ENCODE data around the gene ARHGAP4.

The ARHGAP4 gene

GRCh38 chrX:153924149-153924861 is 1.8 kb downstream of the ARHGAP4 start:
- peak; percentile 61 for DNase-seq

GRCh38 chrX:153922932-153923857 is 2.9 kb downstream of the ARHGAP4 start:
- no peak for DNase-seq

- no peak for DNase-seq
These were observed 4.3 kb downstream of the ARHGAP4 start for GRCh38 chrX:153921511-153922446.

- no peak for DNase-seq
These were observed 5.0 kb downstream of the ARHGAP4 start for GRCh38 chrX:153921070-153921469.

- no peak for DNase-seq
These were observed 5.5 kb downstream of the ARHGAP4 start for GRCh38 chrX:153920546-153920945.

- DNase-seq: no peak
These were observed 6.8 kb downstream of the ARHGAP4 start for GRCh38 chrX:153919281-153919680.

GRCh38 chrX:153917869-153918268 is 8.2 kb downstream of the ARHGAP4 start:
- no peak for DNase-seq

- no peak for DNase-seq
These were observed 12.4 kb downstream of the ARHGAP4 start for GRCh38 chrX:153913701-153914100.

GRCh38 chrX:153913211-153913610 is 12.9 kb downstream of the ARHGAP4 start:
- no peak for DNase-seq

GRCh38 chrX:153911798-153912197 is 14.3 kb downstream of the ARHGAP4 start:
- no peak for DNase-seq

GRCh38 chrX:153910446-153910845 is 15.6 kb downstream of the ARHGAP4 start:
- no peak for DNase-seq

GRCh38 chrX:153909980-153910360 is 16.1 kb downstream of the ARHGAP4 start:
- no peak for DNase-seq

GRCh38 chrX:153909024-153909979 is 16.8 kb downstream of the ARHGAP4 start:
- DNase-seq: no peak

- no peak for DNase-seq
These were observed 17.7 kb downstream of the ARHGAP4 start for GRCh38 chrX:153908219-153908860.

GRCh38 chrX:153907456-153907855 is 18.6 kb downstream of the ARHGAP4 start:
- DNase-seq: no peak

GRCh38 chrX:153906126-153906917 is 19.7 kb downstream of the ARHGAP4 start:
- DNase-seq: peak; percentile 41

GRCh38 chrX:153905481-153906095 is 20.5 kb downstream of the ARHGAP4 start:
- no peak for DNase-seq

- no peak for DNase-seq
These were observed 21.8 kb downstream of the ARHGAP4 start, which contains the start of gene AVPR2 for GRCh38 chrX:153903991-153904957. Gene AVPR2 (plus strand): TSS chrX:153904673. CDS start chrX:153905146, 473 bp downstream.
